GOT3 (cell line): ENCODE results near the gene CALU.

ENCODE experiments used
- DNase-seq: peaks from one replicate; lab custom pipeline; 2025; ENCODE audit warnings: mixed read lengths; lab: John Stamatoyannopoulos, UW

Gene CALU

DNA sequence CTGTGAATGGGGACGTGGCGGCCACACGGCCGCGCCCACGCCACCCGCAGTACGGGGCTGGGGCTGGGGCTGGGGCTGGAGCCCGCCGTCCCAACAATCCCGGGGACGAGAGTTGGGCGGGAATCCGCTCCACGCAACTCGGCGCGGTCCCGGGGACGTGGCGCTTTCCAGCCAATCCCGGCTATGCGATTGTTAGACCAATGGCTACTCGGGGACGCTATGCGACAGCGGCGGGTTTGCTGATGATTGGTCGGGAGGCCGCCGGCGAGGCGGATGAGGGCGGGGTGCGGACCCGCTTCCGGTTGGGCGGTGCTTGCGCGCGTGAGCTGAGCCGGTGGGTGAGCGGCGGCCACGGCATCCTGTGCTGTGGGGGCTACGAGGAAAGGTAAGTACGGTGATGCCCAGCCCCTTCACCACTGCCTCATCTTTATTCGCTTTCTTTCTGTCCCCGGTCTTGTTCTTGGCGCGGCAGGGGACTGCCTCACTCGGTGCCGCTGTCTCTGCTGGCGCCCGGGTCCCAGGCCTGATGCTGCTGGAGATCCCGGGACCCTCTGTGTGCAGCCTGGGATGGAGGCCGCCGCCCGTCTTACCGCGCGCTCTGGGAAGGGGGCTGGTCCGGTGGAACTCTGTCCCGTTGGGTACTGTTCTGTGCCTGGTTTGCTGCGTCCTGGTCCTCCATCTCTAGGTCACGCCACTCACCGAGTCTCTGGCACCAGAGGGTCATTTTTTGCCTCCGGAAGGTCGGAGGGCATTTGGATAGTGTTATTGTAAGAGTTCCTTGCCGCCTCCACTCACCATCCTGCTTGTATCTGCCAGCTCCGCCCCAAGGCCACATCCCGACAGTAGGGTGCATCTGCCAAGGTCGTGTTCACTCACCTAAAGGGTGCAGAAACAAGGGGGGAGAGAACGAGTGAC lies at the start of gene CALU:
Gene CALU (plus strand): TSS at position 312 of the 915 bp plus-strand sequence. CDS start 9,225 bp downstream, outside the sequence.
- peak; percentile 94 for DNase-seq

DNA sequence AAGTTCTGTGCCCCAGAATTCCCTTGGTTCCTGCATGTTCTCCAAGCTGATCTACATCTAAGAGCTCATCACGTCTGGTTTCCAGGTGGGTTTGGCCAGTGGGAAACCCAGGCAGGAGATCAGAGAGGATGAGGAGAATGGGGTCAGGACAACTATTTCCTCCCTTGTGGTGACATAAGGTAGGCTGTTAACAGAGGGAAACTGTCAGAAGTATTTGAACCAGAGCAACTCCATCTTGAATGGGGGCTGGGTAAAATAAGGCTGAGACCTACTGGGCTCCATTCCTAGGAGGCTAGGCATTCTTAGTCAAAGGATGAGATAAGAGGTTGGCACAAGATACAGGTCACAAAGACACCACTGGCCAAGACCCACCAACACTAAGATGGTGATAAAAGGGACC lies 47.9 kb upstream of the CALU start:
- no peak for DNase-seq

DNA sequence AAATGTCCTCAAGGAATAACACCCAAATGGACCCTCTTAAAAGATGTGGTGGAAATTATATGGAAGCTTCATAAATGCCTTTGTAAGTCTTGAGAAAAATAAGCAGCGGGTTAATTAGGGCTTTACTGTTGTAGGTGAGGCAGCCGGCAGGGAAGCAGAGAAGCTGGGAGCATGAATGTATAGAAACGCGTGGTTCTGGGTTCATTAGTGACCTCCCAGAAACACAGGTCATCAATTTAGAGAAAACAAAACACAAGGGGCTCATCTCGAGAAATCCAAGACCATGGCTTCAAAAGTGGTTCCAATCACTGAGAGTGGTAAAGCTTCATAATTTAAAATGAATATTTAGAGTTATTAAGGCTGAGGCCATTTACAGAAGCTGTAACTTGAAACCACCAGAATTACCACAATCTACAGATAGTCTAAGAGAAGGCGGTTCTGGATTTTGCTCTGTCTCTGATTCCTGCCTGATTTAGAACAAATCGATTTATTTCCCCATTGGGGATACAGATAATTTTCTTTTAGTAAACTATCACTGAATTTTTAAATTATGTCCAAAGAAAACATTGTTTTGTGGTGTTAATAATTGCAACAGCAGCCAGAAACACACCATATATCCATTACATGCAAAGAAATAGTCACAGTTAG lies 46.4 kb upstream of the CALU start:
- DNase-seq: no peak

DNA sequence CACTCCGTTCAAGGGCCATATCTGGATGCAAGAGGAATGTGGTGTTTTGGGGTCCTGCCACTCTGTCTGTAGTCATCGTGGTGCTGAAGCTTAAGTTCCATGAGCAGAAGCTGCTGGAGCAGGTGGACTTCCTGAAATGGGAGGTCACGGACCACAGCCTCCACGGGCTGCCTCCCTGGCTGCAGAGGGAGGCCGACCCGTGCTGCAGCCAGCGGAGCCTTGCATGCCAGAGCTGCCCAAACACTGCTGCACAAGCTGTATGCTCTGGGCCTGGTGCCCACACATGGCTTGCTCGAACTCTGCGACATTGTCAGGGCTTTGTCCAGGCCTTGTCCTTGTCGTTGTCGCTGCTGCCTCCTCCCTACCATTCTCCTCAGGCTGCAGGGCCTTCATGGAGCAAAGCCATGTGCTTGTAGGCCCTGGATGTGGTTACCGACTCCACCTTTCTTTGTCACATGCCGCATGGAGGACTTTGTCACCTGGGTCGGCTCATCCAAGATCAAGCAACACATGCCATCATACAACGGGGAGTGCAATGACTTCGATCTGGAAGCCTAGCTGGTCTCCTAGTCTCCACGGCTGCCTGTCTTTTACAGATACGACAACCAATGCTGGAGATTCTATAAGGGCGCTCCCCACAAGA lies 45.7 kb upstream of the CALU start:
- no peak for DNase-seq

DNA sequence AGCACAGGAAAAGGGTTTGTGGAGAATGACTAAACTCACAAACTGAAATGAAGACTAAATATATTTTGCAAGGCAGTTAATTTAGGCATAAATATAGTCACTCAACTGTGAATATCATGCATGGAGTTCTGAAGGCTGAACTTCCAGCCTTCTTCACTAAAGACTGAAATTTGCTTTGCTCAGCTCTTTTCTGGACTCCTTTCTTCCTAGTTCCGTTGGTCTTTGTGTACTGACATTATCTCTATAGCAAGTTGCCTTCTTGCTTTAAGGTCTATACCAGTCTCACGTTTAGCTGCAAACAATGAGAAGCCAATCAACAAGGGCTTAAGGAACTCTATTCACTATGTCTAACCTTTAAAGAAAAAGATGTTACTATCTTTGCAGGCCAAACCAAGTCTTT lies 44.4 kb upstream of the CALU start:
- no peak for DNase-seq

DNA sequence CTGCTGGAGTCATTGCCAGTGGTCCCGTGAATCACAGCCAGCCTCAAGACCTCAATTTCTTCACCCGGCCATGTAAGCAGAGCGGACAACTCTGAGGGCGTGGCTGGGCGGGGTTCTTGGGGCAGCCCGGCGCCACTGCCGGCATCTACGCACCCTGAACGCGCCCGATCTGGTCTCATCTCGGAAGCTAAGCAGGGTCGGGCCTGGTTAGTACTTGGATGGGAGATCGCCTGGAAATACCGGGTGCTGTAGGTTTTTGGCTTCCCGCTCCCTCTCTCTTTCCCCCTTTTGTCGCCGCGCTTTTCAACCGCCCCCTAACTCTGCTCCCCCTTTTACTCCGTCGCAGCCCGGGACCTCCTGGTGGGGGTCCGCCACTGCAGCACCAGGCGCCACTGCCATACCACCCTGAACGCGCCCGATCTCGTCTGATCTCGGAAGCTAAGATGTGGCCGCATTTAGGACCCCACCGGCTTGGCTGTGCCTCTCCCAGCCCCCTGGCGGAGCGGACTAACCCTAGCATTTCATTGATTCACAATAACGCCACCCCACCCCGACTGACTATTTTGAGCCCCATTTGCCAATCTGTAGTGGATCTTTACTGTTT lies 41.8 kb upstream of the CALU start:
- no peak for DNase-seq

DNA sequence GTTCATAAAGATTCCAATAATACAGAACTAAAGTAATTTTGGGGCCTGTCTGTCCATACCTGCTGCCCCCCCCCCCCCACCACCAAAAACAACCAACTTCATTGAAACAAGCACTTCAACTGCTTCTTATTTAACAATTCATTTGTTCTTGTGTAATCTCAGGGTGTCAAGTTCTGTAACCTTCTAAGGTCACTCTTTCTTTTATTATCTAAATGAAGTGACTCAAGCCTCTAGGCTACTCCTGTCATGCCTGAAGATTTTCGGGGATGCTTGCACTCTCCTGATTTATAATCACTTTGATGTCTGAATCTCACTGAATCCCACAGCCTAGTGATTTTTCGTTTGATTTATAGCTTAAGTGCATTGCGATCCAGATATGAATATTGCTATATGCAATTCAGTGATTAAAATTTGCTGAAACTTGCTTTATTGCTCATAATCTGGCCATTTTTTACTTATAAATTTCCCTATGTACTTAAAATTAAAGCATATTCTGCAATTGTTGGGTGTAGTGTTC lies 39.9 kb upstream of the CALU start:
- no peak for DNase-seq

DNA sequence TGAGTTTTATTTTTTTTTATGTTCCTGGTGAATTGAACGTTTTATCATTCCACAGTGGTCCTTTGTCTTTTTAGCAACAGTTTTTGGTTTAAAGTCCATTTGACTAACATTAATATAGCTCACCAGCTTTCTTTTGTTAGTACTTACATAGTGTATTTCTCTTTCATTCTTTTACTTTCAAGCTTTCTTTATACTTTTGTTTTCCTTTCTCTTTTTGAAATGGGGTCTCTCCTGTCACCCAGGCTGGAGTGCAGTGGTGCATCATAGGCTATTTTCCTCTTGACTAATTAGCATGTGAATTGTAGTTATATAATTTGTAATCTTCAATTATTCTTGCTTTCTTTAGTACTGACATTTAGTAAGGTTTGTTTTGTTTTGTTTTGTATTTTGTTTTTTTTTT lies 39.3 kb upstream of the CALU start:
- DNase-seq: no peak

DNA sequence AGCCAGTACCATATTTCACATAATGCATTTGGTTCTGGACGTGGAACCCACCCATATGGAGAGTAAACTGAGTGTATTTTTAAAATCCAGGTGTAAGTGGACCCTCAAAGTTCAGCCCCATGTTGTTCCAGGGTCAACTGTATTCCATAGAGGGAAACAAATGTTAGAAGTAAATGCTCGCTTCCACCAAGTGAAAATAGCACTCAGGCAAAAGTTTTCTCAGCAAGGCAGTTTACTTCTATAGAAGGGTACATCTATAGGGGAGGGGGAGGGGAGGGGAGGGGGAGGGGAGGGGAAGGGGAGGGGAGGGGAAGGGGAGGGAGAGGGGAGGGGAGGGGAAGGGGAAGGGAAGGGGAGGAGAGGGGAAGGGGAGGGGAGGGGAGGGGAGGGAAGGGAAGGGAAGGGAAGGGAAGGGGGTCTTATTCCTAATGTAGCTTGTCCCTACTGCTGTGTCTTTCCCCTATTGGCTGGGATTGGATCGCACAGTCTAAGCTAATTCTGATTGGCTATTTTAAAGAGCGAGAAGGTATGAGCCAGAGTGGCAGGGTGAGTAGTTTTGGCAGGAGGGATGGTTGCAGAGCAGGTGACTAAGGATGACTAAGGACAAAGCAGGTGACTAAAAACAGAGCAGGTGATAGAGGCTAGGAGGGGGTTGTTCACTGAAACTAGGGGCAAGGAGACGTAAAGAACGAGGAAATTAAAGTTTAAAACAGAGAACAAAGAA lies 37.9 kb upstream of the CALU start:
- DNase-seq: no peak

DNA sequence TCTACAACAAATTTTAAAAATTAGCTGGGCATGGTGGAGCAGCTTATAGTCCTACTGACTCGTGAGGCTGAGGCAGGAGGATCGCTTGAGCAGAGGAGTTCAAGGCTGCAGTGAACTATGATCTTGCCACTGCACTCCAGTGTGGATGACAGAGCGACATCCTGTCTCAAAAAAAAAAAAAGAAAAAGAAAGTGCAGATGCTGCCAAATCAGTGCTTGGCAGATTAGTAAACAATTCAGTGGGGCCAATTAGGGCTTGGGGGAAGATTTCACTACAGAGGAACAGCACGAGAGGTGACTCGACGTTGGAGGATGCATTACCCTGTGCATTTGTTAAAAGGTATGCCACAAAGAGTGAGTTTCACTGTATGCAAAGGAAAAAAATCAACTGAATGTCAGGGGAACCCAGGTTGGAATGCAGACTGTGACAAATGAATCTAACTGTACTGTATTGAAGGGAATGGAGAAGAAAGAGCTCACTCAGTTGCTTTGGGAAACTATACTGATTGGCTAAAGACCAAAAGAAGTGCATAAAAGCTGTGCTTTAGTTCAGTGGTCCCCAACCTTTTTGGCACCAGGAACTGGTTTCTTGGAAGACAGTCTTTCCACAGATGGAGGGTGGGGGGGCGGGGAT lies 35.4 kb upstream of the CALU start:
- no peak for DNase-seq

DNA sequence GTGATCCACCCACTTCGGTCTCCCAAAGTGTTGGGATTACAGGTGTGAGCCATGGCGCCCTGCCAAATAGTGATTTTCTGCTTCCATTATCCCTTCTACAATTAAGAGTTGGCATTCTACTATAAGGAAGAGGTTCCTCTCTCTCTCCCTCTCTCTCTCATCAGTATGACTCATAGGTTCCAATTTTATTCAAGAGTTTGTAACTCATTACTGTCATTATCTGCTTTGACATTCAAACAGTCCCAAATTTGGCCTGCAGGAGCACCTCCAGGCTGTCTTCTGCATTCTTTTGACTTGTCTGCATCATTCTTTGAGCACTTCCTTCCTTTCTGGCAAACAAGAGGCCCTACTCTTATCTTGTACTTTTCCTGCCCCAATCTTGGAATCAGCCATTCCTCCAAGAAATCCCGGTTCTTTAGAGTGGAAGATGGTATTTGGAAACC lies 33.2 kb upstream of the CALU start:
- DNase-seq: no peak

DNA sequence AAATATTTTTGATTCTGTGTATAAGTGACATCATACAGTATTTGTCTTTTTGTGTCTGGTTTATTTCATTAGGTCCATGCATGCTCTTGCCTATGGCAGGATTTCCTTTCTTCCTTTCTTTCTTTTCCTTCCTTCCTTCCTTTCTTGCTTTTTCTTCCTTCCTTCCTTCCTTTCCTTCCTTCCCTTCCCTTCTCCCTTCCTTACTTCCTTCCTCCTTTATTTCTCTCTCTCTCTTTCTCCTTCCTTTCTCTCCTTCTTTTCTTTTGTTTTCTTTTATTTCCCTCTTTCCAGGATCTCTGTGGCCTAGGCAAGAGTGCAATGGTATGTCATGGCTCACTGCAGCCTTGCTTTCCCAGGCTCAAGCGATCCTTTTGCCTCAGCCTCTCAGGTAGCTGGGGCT lies 31.4 kb upstream of the CALU start:
- DNase-seq: no peak

DNA sequence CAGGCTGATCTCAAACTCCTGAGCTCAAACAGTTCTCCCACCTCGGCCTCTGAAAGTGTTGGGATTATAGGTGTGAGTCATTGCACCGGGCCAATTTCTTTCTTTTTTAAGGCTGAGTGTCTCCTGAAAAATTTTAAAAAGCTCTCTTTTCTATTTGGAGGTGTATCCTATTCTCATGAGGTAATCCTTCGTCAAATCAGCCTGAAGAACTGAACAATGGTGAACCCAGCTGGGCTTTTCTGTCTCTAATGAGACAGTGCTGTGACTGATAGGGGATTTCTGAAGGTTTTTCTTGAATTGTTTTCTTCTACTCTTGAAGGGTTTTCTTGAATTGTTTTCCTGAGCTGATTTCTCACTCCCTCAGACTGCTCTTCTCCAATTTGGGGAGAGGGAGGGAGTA lies 30.9 kb upstream of the CALU start:
- no peak for DNase-seq

DNA sequence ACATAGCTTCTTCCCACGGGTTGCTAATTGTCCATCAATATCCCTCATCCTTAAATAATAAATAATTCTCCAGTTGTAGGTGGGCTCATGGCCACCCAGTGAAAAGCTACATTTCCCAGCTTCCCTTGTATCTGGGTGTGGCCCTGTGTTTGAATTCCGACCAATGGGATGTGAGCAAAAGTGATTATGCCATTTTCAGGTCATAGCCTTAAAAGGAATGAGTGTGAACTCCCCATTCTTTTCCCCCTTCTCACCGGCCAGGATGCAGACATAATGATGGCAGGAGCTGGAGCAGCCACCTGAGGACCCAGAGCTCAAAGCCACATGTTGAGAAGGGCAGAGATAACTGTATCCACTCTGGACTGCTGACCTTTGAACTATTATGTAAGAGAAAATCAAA lies 30.3 kb upstream of the CALU start:
- no peak for DNase-seq

DNA sequence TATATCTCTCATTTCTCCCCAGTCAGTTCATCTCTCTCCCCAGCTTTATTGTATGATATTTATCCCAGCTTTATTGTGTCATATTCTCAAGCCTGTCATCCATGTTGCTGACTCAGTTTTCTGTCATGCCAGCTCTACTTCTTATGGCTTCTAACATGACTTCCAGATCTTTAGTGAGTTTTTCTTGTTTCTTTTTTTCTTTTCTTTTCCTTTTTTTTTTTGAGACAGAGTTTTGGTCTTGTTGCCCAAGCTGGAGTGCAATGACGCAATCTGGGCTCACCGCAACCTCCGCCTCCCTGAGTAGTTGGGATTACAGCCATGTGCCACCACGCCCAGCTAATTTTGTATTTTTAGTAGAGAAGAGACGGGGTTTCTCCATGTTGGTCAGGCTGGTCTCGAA lies 28.7 kb upstream of the CALU start:
- DNase-seq: no peak

DNA sequence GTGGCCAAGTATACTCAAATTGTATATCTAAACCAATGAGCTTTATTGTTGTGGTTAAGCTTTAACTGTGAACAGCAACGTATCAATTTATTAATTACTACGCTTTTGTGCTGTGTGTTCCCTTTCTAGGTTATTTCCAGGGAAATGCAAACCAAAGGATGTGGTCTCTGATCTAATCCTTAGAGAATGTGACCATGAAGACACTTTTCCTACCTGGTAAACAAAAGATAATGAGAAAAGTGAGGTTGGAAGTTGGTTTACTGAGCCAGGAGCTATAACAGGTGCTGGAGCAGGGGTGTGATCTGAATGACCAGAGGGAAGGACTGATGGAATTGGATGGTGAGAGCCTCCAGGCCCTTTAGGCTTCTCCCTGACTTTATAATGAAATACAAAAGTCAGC lies 25.4 kb upstream of the CALU start:
- DNase-seq: no peak

DNA sequence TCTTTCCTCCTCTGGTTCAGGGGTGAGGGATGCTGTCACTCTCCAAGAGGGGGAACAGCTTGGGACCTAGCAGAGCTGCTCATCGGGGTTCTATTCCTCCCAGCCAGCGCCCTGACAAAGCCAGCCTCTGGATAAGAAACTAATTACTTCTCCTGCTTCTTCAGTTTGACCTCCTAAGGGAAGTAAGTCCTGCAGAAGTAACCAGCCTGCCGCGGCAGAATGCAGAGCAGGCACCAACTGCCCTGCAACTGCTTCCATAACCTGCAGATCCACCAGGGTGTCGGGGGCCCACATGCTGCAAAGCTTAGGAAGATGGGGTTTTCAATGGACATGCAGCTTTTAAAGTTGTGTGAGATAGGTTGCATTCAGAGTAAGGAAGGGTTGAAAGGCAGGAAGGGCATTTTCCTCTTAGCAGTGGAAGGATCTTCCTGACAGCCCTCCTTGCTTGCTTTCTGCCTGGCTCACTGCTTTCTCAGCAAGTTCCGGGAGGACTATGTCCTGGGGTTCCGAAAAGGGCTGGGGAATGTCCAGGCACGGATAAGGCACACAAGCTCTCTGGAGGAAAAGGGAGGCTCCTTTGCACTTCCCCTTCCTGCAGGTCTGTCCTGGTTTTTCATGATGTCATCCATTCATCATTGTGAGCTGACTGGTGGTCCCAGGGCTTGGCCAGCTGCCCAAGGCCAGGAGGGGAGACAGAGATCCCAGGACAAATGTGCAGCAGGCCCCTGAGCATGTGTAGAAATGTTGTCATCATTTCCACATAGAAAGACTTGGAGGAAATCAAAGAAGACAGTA lies 24.3 kb upstream of the CALU start:
- DNase-seq: no peak

DNA sequence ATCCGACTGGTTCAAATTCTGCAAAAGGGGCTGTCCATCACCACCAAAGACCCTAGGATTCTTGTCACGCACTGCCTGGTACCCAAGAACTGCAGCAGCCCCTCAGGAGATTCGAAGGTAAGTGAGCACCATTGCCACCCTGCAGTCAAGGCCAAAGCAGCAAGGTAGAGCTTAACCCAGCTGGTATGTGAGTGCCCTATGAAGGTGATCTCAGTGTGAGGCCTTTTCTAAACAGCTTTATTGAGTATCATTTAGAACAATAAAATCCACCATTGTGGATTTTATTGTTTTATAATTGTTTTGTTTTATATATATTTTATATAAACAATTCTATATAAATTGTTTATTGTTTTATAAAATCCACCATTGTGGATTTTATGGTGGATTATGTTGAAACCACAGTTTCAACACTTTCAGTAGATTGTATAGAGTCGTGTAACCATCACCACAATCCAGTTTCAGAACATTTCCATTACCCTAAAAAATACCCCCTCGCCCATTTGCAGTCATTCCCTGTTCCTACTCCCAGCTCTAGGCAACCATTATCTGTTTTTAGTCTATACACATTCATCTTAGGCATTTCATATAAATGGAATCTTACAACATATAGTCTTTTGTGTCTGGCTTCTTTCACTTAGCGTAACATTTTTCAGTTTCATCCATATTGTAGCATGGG lies 20.1 kb upstream of the CALU start:
- DNase-seq: no peak

DNA sequence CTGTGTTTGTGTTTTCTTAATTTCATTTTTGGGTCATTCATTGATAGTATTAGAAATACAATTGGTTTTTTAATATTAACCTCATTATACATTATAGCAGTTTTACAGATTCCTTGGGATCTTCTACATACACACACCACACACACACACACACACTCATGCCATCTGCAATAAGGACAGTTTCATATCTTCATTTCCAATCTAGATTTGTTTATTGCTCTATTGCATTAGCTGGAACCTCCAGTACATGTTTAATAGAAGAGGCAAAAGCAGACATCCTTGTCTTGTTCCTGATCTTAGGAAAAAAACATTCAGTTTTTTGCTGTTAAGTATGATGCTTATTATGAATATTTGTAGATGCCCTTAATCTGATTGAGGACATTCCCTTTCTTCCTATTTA lies 17.8 kb upstream of the CALU start:
- DNase-seq: no peak

DNA sequence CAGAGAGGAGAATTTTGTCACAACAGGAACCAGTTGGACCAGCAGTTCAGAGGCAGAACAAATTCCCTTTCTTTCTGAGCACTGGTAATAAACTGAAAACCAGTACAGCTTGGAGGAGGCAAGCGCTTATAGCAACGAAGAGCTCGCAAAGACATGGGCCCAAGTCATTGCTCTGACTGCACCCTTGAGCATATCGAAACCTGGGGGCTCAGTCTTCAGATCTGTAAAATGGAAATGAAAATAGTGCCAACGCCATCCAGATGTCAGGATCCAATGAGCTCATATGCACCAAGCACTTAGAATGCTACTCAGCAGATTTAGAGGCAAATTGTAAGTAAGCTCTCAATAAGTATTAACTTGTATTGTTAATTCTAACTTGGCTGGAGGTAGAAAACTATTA lies 14.4 kb upstream of the CALU start:
- DNase-seq: no peak
